HG02623 (cell line): ENCODE data around the gene CX3CL1.
"Not testable (repeated sequence)": the region's sequence is repeated elsewhere in the genome, so short reads cannot be mapped to it uniquely, and the experiment has no call there.

Experiments used
- ATAC-seq: cut with Tn5 transposase; IDR thresholded peaks from one replicate; pipeline ENCODE4 v1.9.1; 2021; ENCODE audit warnings: moderate library complexity; ENCODE audit not compliant: unreplicated experiment

CX3CL1 gene

DNA sequence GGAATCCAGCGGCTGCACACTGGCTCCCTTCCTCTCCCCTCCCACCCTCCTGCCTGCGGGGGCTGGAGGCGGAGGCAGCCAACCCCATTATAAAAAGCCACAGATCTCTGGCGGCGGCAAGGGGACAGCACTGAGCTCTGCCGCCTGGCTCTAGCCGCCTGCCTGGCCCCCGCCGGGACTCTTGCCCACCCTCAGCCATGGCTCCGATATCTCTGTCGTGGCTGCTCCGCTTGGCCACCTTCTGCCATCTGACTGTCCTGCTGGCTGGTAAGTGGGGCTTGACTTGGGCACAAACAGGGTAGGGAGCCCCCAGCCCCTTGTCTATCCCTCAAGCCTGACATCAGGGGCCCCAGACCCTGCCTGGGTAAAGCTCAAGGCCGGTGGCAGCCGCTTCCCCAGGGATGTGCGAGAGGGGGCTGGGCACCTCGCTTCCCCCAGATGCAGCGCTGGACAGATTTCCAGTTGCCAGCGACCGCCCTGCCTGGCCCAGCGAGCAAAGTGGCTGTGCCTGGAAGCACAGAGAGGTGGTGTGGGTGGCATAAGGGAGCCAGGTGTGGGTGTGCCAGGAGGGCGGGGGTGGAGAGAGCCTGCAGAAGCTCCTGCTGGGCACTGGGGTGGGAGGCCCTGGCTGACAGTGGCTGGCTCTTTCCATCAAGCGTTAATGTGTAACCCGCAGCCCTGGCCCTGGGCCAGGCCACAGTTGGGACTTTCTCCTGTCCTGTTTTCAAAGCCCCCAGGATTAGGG, at the start of gene CX3CL1:
Gene CX3CL1, plus strand, starts transcription at position 119 of the 745 bp plus-strand sequence. Its CDS starts 79 bp downstream, at position 198.
- no peak for ATAC-seq

DNA sequence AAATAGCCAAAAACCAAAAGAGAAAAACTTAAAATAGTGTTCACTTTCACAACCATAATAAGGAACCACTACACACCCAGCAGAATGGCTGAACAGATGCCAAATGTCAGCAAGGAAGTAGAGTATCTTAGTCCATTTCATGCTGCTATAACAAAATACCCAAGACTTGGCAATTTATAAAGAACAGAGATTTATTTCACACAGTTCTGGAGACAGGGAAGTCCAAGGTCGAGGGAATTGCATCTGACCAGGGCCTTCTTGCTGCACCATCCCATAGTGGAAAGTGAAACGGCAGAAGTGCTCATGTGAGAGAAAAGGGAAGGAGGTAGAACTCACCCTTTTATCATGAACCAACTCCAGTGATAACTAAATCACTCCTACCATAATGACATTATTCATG, 47.5 kb upstream of the CX3CL1 start:
- no peak for ATAC-seq

- ATAC-seq = no peak
These were observed 46.8 kb upstream of the CX3CL1 start for GRCh38 chr16:57325458-57325857.

- no peak for ATAC-seq
These were observed 42.5 kb upstream of the CX3CL1 start for GRCh38 chr16:57329718-57330327.

- no peak for ATAC-seq
These were observed 40.9 kb upstream of the CX3CL1 start for GRCh38 chr16:57331355-57331754.

- no peak for ATAC-seq
These were observed 38.9 kb upstream of the CX3CL1 start for GRCh38 chr16:57333402-57333801.

DNA sequence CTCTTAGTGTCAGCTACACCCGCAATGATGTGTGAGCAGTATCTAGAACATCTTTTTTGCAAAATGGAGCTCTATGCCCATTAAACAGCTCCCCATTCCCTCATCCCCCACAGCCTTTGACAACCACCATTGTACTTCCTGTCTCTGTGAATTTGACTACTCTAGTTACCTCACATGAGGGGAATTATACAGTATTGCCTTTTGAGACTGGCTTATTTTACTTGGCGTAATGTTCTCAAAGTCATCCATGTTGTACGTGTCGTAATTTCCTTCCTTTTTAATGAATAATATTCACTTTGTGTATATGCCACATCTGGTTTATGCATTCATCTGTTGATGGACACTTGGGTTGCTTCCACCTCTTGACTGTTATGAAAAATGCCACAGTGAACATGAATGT, 36.9 kb upstream of the CX3CL1 start:
- no peak for ATAC-seq

- ATAC-seq = no peak
These were observed 31.2 kb upstream of the CX3CL1 start for GRCh38 chr16:57341062-57341440.

DNA sequence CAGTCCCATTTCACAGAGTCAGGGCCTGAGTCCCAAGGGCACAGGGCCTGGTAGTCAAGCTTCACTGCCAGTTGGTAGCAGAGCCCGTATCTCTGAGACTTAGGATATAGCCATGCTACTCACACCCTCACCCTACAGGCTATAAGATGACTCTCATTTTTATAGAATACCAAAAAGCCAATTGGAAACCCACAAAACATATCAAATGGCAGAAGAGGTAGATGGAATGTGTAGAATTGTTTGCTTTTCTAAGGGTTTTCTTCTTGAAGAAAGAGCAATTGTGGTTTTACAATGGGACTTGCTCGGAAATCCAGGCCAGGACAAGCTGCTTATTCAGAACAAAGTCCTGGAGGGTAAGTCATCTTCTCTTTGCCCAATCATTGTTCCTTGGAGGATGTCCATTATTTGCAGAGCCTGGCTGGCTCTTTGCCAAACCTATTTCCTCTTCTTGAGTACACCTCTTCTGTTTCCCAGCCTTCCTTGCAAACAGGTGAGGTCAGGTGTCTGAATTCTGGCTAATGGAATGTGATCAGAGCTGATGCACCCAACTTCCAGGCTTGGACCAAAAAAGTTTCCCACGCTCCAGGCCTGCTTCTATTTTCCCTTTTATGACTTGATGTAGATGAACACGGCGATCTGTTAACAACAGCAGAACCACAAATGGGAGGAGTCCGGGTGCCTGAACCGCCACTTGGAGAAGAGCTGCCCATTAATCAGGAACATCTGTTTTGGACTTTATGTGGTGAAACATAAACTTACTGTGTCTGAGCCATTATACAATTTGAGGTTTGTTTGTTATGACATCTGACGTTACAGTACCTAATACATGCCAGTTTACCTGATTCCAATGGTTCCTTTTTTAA, 30.6 kb upstream of the CX3CL1 start:
- ATAC-seq = no peak

DNA sequence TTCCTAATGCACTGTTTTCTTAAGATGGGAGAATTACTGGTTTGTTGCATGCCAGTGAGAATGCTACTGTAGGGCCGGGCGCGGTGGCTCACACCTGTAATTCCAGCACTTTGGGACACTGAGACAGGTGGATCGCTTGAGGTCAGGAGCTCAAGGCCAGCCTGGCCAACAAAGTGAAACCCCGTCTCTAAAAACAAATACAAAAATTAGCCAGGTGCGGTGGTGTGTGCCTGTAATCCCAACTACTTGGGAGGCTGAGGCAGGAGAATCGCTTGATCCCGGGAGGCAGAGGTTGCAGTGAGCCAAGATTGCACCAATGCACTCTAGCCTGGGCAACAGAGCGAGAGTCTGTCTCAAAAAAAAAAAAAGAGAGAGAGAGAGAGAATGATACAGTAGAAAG, 29.7 kb upstream of the CX3CL1 start:
- not testable (repeated sequence) for ATAC-seq

DNA sequence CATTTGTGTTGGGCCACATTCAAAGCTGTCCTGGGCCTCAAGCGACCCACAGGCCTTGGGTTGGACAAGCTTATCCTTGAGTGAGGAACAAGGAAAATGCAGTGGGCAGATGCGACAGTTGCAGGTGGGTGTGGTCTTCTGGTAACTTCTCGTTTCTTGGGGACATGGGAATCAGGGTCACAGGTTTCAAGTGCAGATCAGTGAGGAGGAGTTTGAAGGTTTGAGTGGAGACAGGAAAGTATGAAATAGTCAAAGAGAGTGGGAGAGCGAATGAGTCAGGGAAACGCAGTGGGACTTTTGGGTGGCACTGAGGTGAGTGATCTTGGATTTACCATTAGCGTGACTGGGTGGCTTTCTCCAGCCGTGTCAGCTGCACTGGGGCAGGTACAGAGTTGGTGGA, 29.1 kb upstream of the CX3CL1 start:
- ATAC-seq = no peak

DNA sequence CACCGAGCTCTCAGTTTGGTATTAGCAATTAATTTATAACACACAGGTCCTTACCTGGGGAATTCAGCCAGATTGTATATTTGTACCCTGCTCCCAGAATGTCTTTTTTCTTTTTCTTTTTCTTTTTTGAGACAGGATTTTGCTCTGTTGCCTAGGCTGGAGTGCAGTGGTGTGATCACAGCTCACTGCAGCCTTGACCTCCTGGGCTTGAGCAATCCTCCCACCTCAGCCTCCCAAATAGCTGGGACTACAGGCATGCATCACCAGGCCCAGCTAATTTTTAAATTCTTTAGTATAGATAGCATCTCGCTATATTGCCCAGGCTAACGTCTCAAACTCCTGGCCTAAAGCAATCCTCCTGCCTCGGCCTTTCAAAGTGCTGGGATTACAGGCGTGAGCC, 28.2 kb upstream of the CX3CL1 start:
- not testable (repeated sequence) for ATAC-seq

DNA sequence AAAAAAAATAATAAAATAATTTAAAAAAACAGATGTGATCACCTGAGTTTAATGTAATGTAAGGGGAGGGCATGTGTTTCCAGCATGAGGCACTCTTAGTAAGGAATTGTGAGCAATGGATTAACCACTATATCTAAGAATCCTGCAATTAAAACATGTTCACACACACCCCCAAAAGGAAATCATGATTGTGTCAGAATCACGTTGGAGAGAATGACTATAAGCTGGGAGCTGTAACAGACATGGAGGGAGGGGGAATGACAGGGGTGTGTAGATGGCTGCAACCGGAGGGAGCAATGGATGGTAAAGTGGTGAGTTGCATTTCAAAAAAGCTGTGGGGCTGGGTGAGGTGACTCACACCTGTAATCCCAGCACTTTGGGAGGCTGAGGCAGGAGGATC, 27.3 kb upstream of the CX3CL1 start:
- ATAC-seq = no peak

DNA sequence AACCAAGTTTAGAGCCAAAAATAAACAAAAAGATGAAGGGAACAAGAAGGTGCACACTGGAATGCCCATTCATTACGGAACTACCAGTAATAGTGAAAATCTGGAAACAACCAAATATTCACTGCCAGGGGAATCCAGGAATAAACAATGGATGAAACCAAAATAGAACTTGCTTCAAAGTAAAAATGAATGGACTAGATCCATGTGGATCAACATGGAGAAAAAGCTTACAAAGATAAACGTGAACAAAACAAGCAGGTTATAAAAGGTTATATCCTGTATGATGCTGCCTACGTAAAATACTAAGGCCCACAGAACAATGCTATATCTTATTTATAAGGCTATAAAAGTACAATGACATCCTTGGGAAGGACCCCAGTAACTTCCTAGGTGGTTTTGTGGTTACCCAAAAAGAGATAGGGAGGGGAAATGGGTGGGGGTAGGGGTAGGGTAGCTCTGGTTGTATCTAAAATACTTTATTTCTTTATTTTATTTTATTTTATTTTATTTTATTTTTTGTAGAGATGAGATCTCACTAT, 26.6 kb upstream of the CX3CL1 start:
- ATAC-seq = no peak

DNA sequence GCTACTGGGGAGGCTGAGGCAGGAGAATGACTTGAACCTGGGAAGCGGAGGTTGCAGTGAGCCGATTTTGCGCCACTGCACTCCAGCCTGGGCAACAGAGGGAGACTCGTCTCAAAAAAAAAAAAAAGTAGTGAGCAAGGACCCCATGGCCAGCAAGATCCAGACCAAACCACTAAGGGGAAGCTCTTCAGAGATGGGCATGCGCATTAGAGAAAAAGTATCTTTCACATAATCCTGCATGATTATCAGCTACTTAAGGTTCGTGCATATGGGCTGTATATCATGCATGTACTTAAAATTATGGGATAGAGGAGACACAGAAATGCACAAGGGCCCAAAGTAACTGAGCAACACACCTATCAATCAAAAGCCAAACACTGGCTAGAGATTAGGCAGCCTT, 24.4 kb upstream of the CX3CL1 start:
- no peak for ATAC-seq

DNA sequence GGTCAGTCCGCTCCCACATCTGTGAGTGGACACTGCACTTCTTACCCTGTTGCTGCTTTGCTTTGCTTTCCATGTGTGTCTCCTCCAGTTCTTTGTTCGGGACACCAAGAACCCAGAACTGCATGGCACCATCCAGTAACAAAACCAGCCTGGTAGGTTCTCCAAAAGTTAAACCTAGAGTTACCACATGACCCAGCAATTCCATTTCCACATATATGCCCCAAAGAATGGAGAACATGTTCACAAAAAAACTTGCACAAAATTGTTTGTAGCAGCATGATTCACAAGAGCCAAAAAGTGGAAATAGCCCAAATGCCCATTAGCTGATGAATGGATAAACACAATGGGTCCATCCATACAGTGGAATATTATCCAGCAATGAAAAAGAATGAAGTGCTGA, 24.0 kb upstream of the CX3CL1 start:
- no peak for ATAC-seq

- peak; percentile 79 for ATAC-seq
These were observed 22.9 kb upstream of the CX3CL1 start for GRCh38 chr16:57349212-57350031.

DNA sequence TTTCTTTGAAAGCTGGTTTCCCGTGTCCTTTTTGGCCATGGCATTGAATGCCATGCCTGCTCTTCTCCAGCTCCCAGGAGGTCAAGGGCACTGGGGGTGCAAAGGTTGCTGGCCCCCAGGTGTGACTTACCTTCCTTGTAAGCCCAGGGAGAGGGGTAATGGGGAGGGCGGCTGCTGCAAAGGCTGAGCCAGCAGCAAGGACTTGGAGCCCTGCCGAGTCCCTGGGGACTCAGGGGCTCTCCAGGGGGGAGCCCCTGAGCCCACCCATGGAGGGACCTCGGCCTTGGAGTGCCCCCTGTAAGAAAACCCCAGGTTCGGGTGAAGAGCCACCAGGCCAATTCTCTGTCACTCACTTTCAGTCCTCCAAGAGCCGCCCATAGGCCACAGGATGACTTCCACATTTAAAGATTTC, 19.6 kb upstream of the CX3CL1 start:
- no peak for ATAC-seq

GRCh38 chr16:57354311-57354710, 18.0 kb upstream of the CX3CL1 start:
- ATAC-seq = no peak

GRCh38 chr16:57355898-57356414, 16.3 kb upstream of the CX3CL1 start:
- ATAC-seq = no peak
